Hepatocyte (in vitro differentiated cells): ENCODE results near the gene PLTP. TPM values are rescaled to one million over a fixed set of nuclear protein-coding genes. Genes with fewer than 3 reads are reported as not detected.

ENCODE experiments used
- DNase-seq: peaks from one replicate; pipeline ENCODE4 v3.0.0-alpha.2; 2016; ENCODE audit warnings: low spot score
- H2AFZ ChIP-seq: fragments of 200-600 bp; sonication (generic); 2 replicates; pipeline ENCODE4 v1.6.0; 2016; ENCODE audit warnings: antibody characterized with exemption, mild to moderate bottlenecking
- H3K27ac ChIP-seq: fragments of 200-600 bp; sonication (generic); 2 replicates; pipeline ENCODE4 v1.5.1; 2016; ENCODE audit warnings: mild to moderate bottlenecking
- H3K27me3 ChIP-seq: fragments of 200-600 bp; sonication (generic); 2 replicates; pipeline ENCODE4 v1.6.1; 2016
- H3K36me3 ChIP-seq: fragments of 200-600 bp; sonication (generic); replicated peaks from 2 replicates; pipeline ENCODE4 v1.5.1; 2016; ENCODE audit warnings: low read depth; ENCODE audit not compliant: insufficient read depth
- H3K4me1 ChIP-seq: fragments of 200-600 bp; sonication (generic); 2 replicates; pipeline ENCODE4 v1.5.1; 2016; ENCODE audit warnings: mild to moderate bottlenecking, moderate library complexity; ENCODE audit not compliant: insufficient read depth
- H3K4me2 ChIP-seq: fragments of 200-600 bp; sonication (generic); 2 replicates; pipeline ENCODE4 v1.6.0; 2016
- H3K4me3 ChIP-seq: fragments of 200-600 bp; sonication (generic); 2 replicates; pipeline ENCODE4 v1.5.1; 2016; ENCODE audit warnings: mild to moderate bottlenecking
- H3K79me2 ChIP-seq: fragments of 200-600 bp; sonication (generic); 2 replicates; pipeline ENCODE4 v1.6.0; 2017; ENCODE audit warnings: mild to moderate bottlenecking
- H3K9me2 ChIP-seq: fragments of 200-600 bp; sonication (generic); replicated peaks from 2 replicates; pipeline ENCODE4 v1.6.0; 2017; ENCODE audit warnings: mild to moderate bottlenecking; ENCODE audit not compliant: insufficient read depth
- H3K9me3 ChIP-seq: fragments of 200-600 bp; sonication (generic); 2 replicates; pipeline ENCODE4 v1.5.1; 2016; ENCODE audit warnings: low read depth, mild to moderate bottlenecking
- H4K20me1 ChIP-seq: fragments of 200-600 bp; sonication (generic); 2 replicates; pipeline ENCODE4 v1.6.0; 2016; ENCODE audit warnings: mild to moderate bottlenecking; ENCODE audit not compliant: insufficient read depth, poor library complexity, severe bottlenecking
- CTCF ChIP-seq: fragments of 200-600 bp; sonication (generic); IDR thresholded peaks from 2 replicates; pipeline ENCODE4 v1.5.1; 2016; ENCODE audit warnings: antibody characterized with exemption, mild to moderate bottlenecking; ENCODE audit not compliant: poor library complexity
- EZH2 ChIP-seq: fragments of 200-600 bp; sonication (generic); IDR thresholded peaks from 2 replicates; pipeline ENCODE4 v1.6.1; 2016; ENCODE audit warnings: antibody characterized with exemption, mild to moderate bottlenecking, borderline replicate concordance
- EZH2phosphoT487 ChIP-seq: fragments of 200-600 bp; sonication (generic); IDR thresholded peaks from one replicate; pipeline ENCODE4 v1.6.1; 2018; ENCODE audit warnings: antibody characterized with exemption, mild to moderate bottlenecking, low read depth, moderate library complexity; ENCODE audit not compliant: unreplicated experiment, severe bottlenecking
- WGBS: methylation state at CpG from one replicate; pipeline ENCODE4 v1.1.6; 2016; ENCODE audit warnings: low lambda C conversion rate; ENCODE audit errors: missing lambda C conversion rate; 5-methylcytosine and 5-hydroxymethylcytosine counted together
- polyA plus RNA-seq: library from polyadenylated mRNA; unstranded; fragments of >200 nt; fragmentation: Nextera tagmentation; extraction: Ambion mirVana; gene quantifications from 2 replicates; pipeline ENCODE4 v1.2.1, GENCODE V29; 2016
- total RNA-seq: library from RNA; depleted of rRNA; stranded (reverse); fragments of >200 nt; gene quantifications from 2 replicates; pipeline ENCODE4 v1.2.3, GENCODE V29; 2014

The PLTP gene
- total and polyA plus RNA-seq, 2 experiments from 2014 or later = 176 to 623 TPM

GRCh38 chr20:45867136-45867818, 44.7 kb downstream of the PLTP start:
- no peaks in the 10 kb centered on the region for H4K20me1 ChIP-seq
- DNase-seq = no peak
- peaks cover 10% of the 10 kb centered on the region for H3K79me2 ChIP-seq
- H3K4me2 ChIP-seq = no peak overlapping the region
- no peaks in the 10 kb centered on the region for H3K27me3 ChIP-seq
- no peaks in the 10 kb centered on the region for H3K9me2 ChIP-seq
- H3K36me3 ChIP-seq = no peaks in the 10 kb centered on the region
- no peak overlapping the region for H3K4me3 ChIP-seq
- no peak overlapping the region for H2AFZ ChIP-seq
- peak overlapping the region; percentile 67 for H3K27ac ChIP-seq
- no peak for TF ChIP-seq EZH2phosphoT487
- no peak for TF ChIP-seq EZH2
- no peak for TF ChIP-seq CTCF
- 79% methylated on average over 6 of the region's 6 CpGs for WGBS
- no peaks in the 10 kb centered on the region for H3K4me1 ChIP-seq
- H3K9me3 ChIP-seq = no peaks in the 10 kb centered on the region

GRCh38 chr20:45866454-45866853, 45.5 kb downstream of the PLTP start:
- H3K9me3 ChIP-seq = no peaks in the 10 kb centered on the region
- peaks cover 14% of the 10 kb centered on the region for H3K79me2 ChIP-seq
- peak overlapping the region; percentile 67 for H3K27ac ChIP-seq
- no peak for DNase-seq
- TF ChIP-seq EZH2phosphoT487 (no peak), EZH2 (no peak), CTCF (no peak)
- H3K9me2 ChIP-seq = no peaks in the 10 kb centered on the region
- H3K36me3 ChIP-seq = no peaks in the 10 kb centered on the region
- H2AFZ ChIP-seq = no peak overlapping the region
- H3K4me3 ChIP-seq = no peak overlapping the region
- WGBS = 94% methylated on average over 5 of the region's 5 CpGs
- no peak overlapping the region for H3K4me2 ChIP-seq
- no peaks in the 10 kb centered on the region for H3K27me3 ChIP-seq
- H3K4me1 ChIP-seq = no peaks in the 10 kb centered on the region
- H4K20me1 ChIP-seq = no peaks in the 10 kb centered on the region

GRCh38 chr20:45863543-45864470, 48.1 kb downstream of the PLTP start:
- TF ChIP-seq CTCF (no peak), EZH2phosphoT487 (no peak), EZH2 (no peak)
- H3K27ac ChIP-seq = no peak overlapping the region
- H3K4me2 ChIP-seq = no peak overlapping the region
- H3K27me3 ChIP-seq = no peaks in the 10 kb centered on the region
- WGBS = 86% methylated on average over 7 of the region's 7 CpGs
- H4K20me1 ChIP-seq = no peaks in the 10 kb centered on the region
- H3K9me3 ChIP-seq = no peaks in the 10 kb centered on the region
- no peaks in the 10 kb centered on the region for H3K36me3 ChIP-seq
- H3K4me1 ChIP-seq = peaks cover 5% of the 10 kb centered on the region
- peak; percentile 46 for DNase-seq
- no peak overlapping the region for H3K4me3 ChIP-seq
- no peaks in the 10 kb centered on the region for H3K9me2 ChIP-seq
- H3K79me2 ChIP-seq = peaks cover 25% of the 10 kb centered on the region
- no peak overlapping the region for H2AFZ ChIP-seq
